GM18505 (cell line): Measurements from ENCODE around the gene ZNF681.
"Not testable (repeated sequence)": the region's sequence is repeated elsewhere in the genome, so short reads cannot be mapped to it uniquely, and the experiment has no call there.

Experiments
- ATAC-seq: cut with Tn5 transposase; IDR thresholded peaks from one replicate; pipeline ENCODE4 v1.9.1; 2021; ENCODE audit not compliant: unreplicated experiment
- POLR2A ChIP-seq: IDR thresholded peaks from 4 replicates; pipeline ENCODE4 v1.6.1; 2011; ENCODE audit warnings: borderline replicate concordance; ENCODE audit not compliant: insufficient read depth, insufficient read length; ENCODE audit errors: extremely low read depth

ZNF681 gene

GRCh38 chr19:23785982-23786381, 27.3 kb upstream of the ZNF681 start:
- ATAC-seq = no peak
- no peak for TF ChIP-seq POLR2A

GRCh38 chr19:23784274-23784673, 25.6 kb upstream of the ZNF681 start:
- no peak for ATAC-seq
- TF ChIP-seq POLR2A = no peak

DNA sequence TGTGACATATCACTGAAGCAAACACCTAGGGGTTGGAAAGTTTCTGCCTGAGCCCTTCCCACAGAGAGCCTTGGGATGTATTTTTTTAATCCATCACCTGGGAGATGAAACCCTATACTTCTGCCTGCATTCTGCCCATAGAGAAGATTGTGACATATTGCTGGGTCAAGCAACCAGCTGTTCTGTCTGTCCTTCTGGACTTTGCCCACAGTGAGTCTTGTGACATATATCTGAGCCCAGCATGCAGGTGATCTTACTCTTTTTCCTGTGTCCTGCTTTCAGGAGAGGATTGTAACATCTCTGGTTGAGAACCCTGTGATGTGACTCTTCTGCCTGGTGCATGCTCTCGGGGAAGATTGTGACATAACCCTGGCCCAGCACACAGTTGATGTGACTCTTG, 24.9 kb upstream of the ZNF681 start:
- no peak for TF ChIP-seq POLR2A
- ATAC-seq = no peak

DNA sequence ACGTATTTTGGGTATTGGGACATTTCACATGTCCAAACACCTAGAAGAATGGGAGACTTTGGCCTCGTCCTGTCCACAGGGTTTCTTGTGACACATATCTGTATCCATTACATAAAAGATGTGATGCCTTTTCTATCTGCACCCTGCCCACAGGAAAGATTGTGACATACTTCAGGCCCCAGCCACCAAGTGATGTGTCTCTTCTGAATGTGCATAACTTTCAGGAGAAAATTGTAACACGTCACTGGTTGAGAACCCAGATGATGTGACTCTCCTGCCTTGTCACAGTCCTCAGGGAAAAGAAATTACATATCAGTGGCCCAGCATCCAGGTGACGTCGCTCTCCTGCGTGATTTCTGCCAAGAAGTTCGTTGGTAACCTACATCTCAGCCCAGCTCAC, 21.0 kb upstream of the ZNF681 start:
- no peak for ATAC-seq
- TF ChIP-seq POLR2A = no peak

DNA sequence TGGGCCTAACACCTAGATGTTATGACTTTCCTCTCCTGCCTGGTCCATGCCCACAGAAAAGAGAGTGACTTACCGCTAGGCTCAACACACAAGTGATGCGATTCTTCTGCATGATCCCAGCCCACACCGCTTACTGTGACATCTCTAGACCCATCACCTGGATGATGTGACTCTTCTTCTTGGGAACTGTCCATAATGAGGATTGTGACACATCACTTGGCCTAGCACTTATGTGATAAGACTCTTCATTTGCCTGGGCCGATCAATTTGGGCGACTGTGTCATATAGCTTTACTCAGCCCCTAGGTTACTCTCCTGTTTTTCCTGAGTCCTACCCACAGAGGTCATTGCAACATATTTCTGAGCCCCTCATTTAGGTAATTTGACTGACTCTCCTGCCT, 19.9 kb upstream of the ZNF681 start:
- no peak for TF ChIP-seq POLR2A
- no peak for ATAC-seq

DNA sequence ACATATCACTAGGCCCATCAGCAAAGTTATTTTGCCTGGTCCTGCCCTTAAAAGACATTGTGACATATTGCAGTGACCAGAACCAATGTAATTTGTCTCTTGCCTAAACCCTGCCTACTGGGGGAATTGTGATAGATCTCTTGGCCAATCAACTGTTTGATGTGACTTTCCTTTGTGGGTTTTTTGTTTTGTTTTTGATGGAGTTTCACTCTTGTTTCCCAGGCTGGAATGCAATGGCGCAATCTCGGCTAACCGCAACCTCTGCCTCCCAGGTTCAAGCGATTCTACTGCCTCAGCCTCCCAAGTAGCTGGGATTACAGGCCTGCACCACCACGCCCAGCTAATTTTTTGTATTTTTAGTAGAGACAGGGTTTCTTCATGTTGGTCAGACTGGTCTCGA, 19.3 kb upstream of the ZNF681 start:
- ATAC-seq = not testable (repeated sequence)

DNA sequence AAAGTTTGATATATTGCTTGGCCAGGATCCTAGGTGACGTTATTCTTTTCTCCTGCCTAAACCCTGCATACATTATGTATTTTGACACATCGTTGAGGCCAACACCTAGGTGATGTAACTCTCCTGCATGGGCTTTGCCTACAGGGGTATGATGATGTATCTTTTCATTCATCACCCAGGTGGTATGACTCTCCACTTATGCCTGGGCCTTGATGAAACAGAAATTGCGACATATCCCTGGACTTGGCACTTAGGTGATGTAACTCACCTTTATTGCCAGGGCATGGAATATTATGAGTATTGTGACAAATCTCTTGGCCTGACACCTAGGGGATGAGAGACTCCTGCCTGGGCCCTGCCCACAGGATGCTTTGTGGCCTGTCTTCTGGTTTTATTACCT, 18.5 kb upstream of the ZNF681 start:
- no peak for ATAC-seq
- TF ChIP-seq POLR2A = no peak

GRCh38 chr19:23776507-23777205, 18.0 kb upstream of the ZNF681 start:
- no peak for ATAC-seq
- TF ChIP-seq POLR2A = no peak

DNA sequence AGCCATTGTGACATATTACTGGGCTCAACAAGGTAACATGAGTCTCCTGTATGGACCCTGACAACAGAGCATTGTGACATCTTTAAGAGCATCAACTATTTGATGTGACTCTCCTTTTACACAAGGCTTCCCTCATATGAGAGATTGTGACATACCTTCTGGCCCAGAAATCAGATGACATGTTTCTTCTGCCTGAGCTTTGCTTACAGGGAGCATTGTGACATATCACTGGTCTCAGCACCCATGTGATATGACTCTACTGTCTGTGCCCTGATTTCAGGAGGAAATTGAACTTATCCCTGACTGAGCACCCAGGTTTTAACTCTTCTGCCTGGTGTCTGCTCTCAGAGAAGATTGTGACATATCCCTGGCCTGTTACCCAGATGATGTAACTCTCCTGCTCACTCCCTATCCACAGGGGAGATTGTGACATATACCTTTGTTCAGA, 15.9 kb upstream of the ZNF681 start:
- TF ChIP-seq POLR2A = no peak
- no peak for ATAC-seq

- no peak for ATAC-seq
- TF ChIP-seq POLR2A = no peak
These were observed 15.4 kb upstream of the ZNF681 start for GRCh38 chr19:23774106-23774505.

GRCh38 chr19:23772675-23773063, 14.0 kb upstream of the ZNF681 start:
- TF ChIP-seq POLR2A = no peak
- ATAC-seq = no peak

DNA sequence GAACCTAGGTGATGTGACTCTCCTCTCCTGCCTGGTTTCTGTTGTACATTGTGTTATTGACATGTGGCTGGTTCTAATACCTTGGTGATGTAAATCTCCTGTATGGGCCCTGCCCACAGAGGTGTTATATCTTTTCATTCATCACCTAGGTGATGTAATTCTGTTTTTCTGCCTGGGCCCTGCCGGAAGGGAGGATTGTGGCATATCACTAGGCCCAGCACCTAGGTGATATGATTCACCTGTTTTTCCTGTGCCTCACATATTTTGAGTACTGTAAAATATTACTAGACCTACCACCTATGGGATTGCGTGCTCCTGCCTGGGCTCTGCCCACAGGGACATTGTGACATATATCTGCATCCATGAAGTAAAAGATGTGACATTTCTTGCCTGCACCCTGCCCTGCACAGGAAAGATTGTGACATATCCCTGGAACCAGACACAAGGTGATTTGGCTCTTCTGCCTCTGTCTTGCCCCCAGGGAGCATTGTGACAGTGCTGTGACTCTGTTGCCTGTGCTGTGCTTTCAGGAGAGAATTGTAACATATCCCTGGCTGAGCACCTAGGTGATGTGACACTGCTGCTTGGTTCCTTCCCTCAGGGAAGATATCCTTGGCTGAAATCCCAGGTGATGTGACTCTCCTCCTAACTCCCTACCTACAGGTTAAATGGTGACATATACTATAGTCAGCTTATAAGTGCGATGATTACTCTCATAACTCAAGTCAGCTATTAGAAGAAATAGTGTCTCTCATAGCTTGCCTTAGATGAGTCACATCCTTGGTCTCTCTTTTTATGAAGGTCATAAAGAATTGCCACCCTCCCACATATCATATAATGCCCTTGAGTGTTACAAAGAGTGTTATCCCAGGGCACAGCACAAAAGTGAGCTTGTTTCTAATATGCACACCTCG, 13.3 kb upstream of the ZNF681 start:
- no peak for ATAC-seq
- TF ChIP-seq POLR2A = no peak

DNA sequence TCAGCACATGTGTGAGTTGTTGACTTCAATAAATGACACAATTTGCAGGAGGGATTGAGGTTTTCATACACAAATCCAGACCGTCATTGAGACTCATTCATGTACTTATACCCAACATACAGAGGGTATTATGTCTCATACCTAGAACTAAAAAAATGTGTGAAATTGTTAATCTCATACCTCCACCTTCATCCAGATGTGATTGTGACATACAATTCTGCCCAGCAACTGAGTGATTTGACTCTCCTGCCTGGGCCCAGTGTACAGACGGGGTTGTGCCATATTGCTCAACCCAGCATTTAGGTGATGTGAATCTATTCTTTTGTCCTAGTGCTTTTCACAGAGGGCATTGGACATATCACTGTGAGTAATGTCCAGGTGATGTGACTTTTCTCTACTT, 12.6 kb upstream of the ZNF681 start:
- no peak for ATAC-seq

DNA sequence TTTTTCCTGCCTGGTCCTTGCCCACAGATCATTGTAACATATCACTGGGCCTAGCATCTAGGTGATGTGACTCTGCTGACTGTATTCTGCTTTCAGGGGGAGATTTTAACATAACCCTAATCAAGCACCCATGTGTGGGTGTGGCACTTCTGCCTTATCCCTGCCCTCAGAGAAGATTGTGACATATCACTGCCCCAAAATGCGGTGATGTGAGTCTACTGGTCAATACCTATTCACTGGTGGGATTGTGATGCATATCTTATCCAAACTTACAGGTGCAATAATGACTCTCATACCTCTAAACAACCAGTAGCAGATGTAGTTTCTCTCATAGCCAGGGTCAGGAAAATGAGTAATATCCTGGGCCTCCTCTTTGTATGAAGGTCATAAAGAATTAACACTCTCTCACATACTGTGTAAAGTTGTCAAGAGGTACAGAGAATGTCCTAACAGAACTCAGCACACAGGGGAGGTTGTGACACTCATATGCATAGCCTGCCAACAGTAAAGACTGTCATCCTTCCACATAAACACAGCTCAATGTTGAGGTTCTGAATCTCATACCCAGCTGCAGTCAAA, 12.1 kb upstream of the ZNF681 start:
- no peak for TF ChIP-seq POLR2A
- ATAC-seq = no peak

More for the DNA sequence above, 12.6 kb upstream of the ZNF681 start:
- no peak for TF ChIP-seq POLR2A

DNA sequence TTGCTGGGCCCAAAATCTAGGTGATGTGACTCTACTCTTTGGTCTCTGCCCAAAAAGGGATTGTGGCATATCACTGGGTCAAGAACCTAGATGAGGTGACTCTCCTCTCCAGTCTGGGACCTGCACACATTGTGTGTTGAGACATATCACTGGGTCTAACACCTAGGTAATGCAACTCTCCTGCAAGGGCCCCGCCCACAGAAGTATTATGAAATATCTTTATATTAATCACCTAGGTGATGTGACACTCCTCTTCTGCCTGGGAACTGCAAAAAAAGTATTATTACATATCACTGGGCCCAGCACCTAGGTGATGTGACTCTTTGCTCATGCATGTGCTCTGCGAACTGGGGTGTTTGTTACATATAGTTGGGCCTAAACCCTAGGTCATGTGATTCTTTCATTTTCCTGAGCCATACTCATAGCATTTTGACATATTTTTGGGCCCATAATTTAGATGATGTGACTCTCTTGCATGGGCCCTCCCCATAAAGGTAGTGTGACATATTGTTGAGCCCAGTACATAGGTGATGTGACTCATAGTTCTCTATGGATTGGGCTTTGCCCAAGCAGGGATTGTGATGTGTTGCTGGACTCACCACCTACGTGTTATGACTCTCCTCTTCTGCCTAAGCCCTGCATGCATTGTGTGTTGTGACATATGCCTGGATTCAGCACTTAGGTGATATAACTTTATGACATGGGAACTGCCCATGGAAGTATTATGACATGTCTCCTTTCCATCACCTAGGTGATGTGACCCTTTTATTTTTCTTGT, 11.2 kb upstream of the ZNF681 start:
- no peak for ATAC-seq

More for the DNA sequence above, 11.2 kb upstream of the ZNF681 start:
- TF ChIP-seq POLR2A = no peak
